ENCODE measurements around the gene ZNF853. TPM values are rescaled to one million over a fixed set of nuclear protein-coding genes. Genes with fewer than 3 reads are reported as not detected.

The ZNF853 gene
- polyA plus RNA-seq, 1 donor (not counting 4 experiments of a cell fraction or from before 2014, with no cell fraction given): 0.03 TPM

DNA sequence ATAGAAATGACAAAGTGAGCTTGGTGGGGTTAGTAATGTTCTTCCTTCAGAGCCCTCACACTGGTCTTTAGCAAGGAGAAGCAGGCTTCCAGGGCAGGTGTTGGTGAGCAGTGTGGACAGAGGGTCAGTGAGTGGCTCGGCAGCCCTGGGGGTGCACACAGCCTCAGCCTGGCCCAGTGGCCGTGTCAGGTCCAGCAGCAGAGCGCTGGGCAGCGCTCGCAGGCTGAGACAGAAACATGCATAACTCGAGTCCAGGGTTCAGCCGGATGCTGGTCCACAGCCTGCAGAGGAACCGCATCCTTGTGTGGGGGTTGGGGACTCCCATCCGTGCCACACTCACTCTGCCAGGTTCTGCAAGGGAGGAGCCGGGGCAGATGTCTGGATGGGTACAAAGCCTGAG lies 11.0 kb upstream of the ZNF853 start:
- Histone ChIP-seq H3K4me1 (ENCODE audit: control insufficient read depth, extremely low read depth, insufficient read depth, low read length) (no peaks in the 10 kb centered on the region), H3K9me3 (ENCODE audit: control insufficient read depth, low read depth, low read length) (no peaks in the 10 kb centered on the region), H3K9ac (ENCODE audit: control insufficient read depth, extremely low read depth, insufficient read depth, low read length) (no peak overlapping the region), H3K27me3 (ENCODE audit: control insufficient read depth, extremely low read depth, insufficient read depth, low read length) (no peaks in the 10 kb centered on the region), H2AFZ (ENCODE audit: control insufficient read depth, low read length) (no peak overlapping the region), H3K4me3 (ENCODE audit: control insufficient read depth in 2 of 3, extremely low read depth in 1 of 3, insufficient read depth in 2 of 3, low read depth in 1 of 3, low read length in 3 of 3) (no peak overlapping the region), H3K79me2 (ENCODE audit: control insufficient read depth, insufficient read depth, low read length) (no peaks in the 10 kb centered on the region), H4K20me1 (ENCODE audit: control insufficient read depth, extremely low read depth, insufficient read depth, low read length) (no peaks in the 10 kb centered on the region), H3K27ac (ENCODE audit: control insufficient read depth, insufficient read depth, low read length) (no peak overlapping the region), H3K36me3 (ENCODE audit: control insufficient read depth in 2 of 2, extremely low read depth in 1 of 2, insufficient read depth in 2 of 2, low read length in 2 of 2) (peaks cover 12 to 20% of the 10 kb centered on the region in 2 experiments), H3K9me1 (ENCODE audit: control insufficient read depth, extremely low read depth, insufficient read depth, low read length) (no peaks in the 10 kb centered on the region), H3K4me2 (ENCODE audit: control insufficient read depth, extremely low read depth, insufficient read depth, low read depth, low read length) (no peak overlapping the region)
- FAIRE-seq (no peak), DNase-seq (ENCODE audit: low read depth, low spot score) (no peak)
- dilution Hi-C loops (cut with MboI; ENCODE audit: extremely low pct_ligation_motif_present, low sequenced_read_pairs): no loop called here
- no peak for TF ChIP-seq EZH2 (IDR thresholded peaks at IDR 0.05; ENCODE audit: low read length)
- TF ChIP-seq CTCF (optimal IDR thresholded peaks at IDR 0.05 in 1 of 3, IDR thresholded peaks at IDR 0.05 in 1 of 3, conservative IDR thresholded peaks at IDR 0.05 in 1 of 3; ENCODE audit: extremely low read depth in 1 of 3, insufficient read depth in 2 of 3, low read length in 3 of 3): no peak

DNA sequence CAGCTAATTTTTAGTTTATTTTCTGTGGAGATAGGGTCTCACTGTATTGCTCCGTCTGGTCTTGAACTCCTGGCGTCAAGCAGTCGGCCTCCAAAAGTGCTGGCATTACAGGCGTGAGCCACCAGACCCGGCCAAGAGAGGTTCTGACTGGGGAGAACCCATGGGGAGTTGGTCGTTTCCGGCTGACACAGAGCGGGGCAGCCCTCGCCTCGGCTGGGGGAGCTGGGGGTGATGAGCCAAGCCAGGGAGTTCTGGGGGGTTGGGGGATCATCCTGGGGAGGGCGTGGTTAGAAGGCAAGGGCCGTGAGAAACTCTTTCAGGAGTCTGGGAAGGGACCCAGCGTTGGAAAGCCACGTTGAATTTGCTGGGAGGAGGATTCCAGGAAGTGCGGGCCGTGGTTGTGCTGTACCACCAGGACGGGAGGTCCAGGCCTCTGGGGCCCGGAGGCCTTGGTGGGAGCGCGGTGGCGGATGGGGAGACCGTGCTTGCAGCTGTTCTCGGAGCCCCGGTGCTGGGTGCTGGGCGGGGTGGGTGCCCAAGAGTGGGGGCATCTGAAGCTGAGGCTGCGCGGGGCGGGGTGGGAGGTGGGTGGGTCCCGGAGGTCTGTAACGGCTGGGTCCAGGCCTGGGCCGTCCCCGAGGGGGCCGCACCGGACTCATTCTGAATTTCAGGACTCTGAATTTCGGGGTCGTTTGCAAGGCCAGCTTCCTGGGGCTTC lies 8.4 kb upstream of the ZNF853 start:
- Histone ChIP-seq H3K4me1 (ENCODE audit: control insufficient read depth, extremely low read depth, insufficient read depth, low read length) (no peaks in the 10 kb centered on the region), H3K27me3 (ENCODE audit: control insufficient read depth, extremely low read depth, insufficient read depth, low read length) (no peaks in the 10 kb centered on the region), H3K36me3 (ENCODE audit: control insufficient read depth in 2 of 2, extremely low read depth in 1 of 2, insufficient read depth in 2 of 2, low read length in 2 of 2) (peaks cover 10 to 11% of the 10 kb centered on the region in 2 experiments), H2AFZ (ENCODE audit: control insufficient read depth, low read length) (no peak overlapping the region), H3K4me3 (ENCODE audit: control insufficient read depth in 2 of 3, extremely low read depth in 1 of 3, insufficient read depth in 2 of 3, low read depth in 1 of 3, low read length in 3 of 3) (no peak overlapping the region), H3K79me2 (ENCODE audit: control insufficient read depth, insufficient read depth, low read length) (no peaks in the 10 kb centered on the region), H3K9me3 (ENCODE audit: control insufficient read depth, low read depth, low read length) (no peaks in the 10 kb centered on the region), H3K4me2 (ENCODE audit: control insufficient read depth, extremely low read depth, insufficient read depth, low read depth, low read length) (no peak overlapping the region), H3K27ac (ENCODE audit: control insufficient read depth, insufficient read depth, low read length) (no peak overlapping the region), H4K20me1 (ENCODE audit: control insufficient read depth, extremely low read depth, insufficient read depth, low read length) (no peaks in the 10 kb centered on the region), H3K9ac (ENCODE audit: control insufficient read depth, extremely low read depth, insufficient read depth, low read length) (no peak overlapping the region), H3K9me1 (ENCODE audit: control insufficient read depth, extremely low read depth, insufficient read depth, low read length) (no peaks in the 10 kb centered on the region)
- FAIRE-seq: no peak
- no peak for DNase-seq (ENCODE audit: low read depth, low spot score)
- no peak for TF ChIP-seq CTCF (optimal IDR thresholded peaks at IDR 0.05 in 1 of 3, IDR thresholded peaks at IDR 0.05 in 1 of 3, conservative IDR thresholded peaks at IDR 0.05 in 1 of 3; ENCODE audit: extremely low read depth in 1 of 3, insufficient read depth in 2 of 3, low read length in 3 of 3)
- TF ChIP-seq EZH2 (IDR thresholded peaks at IDR 0.05; ENCODE audit: low read length): no peak
- dilution Hi-C loops (cut with MboI; ENCODE audit: extremely low pct_ligation_motif_present, low sequenced_read_pairs): no loop called here
